ENCODE measurements around the gene AMN1.
"Not testable (repeated sequence)": the region's sequence is repeated elsewhere in the genome, so short reads cannot be mapped to it uniquely, and the experiment has no call there.

Gene AMN1

DNA sequence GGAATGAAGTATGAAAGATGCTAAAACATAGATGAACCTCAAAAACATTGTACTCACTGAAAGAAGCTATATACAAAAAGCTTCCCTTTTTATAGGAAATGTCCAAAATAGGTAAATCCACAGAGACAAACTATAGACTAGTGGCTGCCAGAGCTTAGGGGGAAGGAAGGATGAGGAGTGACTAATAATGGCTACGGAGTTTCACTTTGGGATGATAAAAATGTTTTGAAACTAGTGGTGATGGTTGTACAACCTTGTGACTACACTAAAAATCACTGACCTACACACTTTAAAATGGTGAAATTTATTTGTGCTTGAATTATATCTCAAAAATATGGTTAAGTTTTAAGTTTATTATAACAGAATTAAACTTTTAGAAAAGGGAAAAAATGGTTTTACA, 37.1 kb upstream of the AMN1 start:
- TF ChIP-seq, protein P1, sequence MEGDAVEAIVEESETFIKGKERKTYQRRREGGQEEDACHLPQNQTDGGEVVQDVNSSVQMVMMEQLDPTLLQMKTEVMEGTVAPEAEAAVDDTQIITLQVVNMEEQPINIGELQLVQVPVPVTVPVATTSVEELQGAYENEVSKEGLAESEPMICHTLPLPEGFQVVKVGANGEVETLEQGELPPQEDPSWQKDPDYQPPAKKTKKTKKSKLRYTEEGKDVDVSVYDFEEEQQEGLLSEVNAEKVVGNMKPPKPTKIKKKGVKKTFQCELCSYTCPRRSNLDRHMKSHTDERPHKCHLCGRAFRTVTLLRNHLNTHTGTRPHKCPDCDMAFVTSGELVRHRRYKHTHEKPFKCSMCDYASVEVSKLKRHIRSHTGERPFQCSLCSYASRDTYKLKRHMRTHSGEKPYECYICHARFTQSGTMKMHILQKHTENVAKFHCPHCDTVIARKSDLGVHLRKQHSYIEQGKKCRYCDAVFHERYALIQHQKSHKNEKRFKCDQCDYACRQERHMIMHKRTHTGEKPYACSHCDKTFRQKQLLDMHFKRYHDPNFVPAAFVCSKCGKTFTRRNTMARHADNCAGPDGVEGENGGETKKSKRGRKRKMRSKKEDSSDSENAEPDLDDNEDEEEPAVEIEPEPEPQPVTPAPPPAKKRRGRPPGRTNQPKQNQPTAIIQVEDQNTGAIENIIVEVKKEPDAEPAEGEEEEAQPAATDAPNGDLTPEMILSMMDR (IDR thresholded peaks at IDR 0.05; ENCODE audit: low read depth, low read length, missing control alignments): no peak
- no peak overlapping the region for H3K4me3 ChIP-seq (ENCODE audit: low read depth, low read length)
- in situ Hi-C loops (cut with HindIII; ENCODE audit: low sequenced_read_pairs): no loop called here
- DNase-seq (ENCODE audit: low read depth): no peak

DNA sequence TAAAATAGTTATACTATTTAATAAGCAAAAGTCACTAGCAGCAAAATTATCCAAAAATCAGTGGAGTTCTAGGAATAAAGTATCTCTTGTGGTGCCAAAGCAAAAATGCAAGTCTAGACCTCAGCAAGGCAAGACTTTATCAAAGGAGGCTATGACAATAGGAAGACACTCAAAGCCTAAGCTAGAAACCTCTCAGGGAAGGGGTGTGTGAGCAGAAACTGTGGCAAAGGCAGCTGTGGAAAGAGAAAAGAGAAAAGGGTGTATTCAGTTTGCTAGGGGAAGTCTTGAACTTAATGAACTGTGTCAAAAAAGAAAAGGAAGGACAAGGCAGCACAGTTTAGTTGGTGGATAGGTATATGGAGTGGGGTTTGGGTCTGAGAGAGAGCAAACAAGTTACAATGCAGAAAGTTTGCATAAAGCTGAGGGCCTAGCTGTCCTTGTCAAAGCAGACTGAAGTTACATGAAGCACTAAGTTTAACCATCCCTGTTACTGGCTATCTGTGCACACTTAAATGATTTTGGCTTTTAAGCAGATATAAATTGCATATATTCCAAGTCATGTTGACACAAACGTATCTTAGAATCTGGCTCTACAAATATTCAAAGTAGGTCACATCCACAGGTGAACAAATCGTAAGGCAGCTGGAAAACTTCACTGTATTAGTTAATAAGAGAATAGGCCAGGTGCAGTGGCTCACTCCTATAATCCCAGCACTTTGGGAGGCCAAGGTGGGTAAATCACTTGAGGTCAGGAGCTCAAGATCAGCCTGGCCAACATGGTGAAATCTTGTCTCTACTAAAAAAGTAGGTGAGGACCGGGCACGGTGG, 31.0 kb upstream of the AMN1 start:
- no peak overlapping the region for H3K4me3 ChIP-seq (ENCODE audit: low read depth, low read length)
- TF ChIP-seq, protein P1 (IDR thresholded peaks at IDR 0.05; ENCODE audit: low read depth, low read length, missing control alignments): no peak
- in situ Hi-C loops (cut with HindIII; ENCODE audit: low sequenced_read_pairs): no loop called here
- no peak for DNase-seq (ENCODE audit: low read depth)

DNA sequence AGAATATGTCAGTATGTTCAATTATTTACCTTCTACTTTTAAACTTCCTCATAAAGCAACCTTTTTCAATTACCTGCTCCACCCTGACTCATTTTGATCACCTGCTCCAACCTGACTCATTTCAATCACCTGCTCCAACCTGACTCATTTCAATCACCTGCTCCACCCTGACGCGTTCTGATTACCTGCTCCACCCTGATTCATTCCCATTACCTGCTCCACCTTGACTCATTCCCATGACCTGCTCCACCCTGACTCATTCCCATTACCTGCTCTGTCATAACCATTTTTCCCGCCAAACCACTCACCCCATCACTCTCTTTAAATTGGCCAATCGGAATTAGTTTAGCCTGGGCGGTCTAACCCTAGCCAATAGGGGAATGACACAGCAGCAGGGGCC, 29.5 kb upstream of the AMN1 start:
- H3K4me3 ChIP-seq (ENCODE audit: low read depth, low read length); DNase-seq (ENCODE audit: low read depth); in situ Hi-C loops (cut with HindIII; ENCODE audit: low sequenced_read_pairs): not testable (repeated sequence)

DNA sequence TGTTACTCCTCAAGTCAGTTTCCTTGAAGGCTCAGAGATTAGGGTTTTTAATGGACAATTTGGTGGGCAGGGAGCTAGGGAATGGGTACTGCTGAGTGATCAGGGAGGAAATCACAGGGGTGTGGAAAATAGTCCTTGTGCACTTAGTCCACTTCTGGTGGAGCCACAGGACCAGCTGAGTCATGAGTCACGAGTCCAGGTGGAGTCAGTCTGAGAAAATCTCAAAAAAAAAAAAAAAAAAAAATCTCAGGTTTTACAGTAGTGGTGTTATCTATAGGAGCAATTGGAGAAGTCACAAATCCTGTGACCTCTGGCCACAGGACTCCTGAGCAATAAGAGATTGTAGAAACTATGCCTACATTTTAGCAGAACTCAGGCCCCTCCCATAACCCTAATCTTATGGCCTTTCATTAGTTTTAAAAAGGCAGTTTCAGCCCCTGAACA, 28.2 kb upstream of the AMN1 start:
- no peak overlapping the region for H3K4me3 ChIP-seq (ENCODE audit: low read depth, low read length)
- no peak for DNase-seq (ENCODE audit: low read depth)
- in situ Hi-C loops (cut with HindIII; ENCODE audit: low sequenced_read_pairs): no loop called here
- TF ChIP-seq, protein P1 (IDR thresholded peaks at IDR 0.05; ENCODE audit: low read depth, low read length, missing control alignments): no peak

DNA sequence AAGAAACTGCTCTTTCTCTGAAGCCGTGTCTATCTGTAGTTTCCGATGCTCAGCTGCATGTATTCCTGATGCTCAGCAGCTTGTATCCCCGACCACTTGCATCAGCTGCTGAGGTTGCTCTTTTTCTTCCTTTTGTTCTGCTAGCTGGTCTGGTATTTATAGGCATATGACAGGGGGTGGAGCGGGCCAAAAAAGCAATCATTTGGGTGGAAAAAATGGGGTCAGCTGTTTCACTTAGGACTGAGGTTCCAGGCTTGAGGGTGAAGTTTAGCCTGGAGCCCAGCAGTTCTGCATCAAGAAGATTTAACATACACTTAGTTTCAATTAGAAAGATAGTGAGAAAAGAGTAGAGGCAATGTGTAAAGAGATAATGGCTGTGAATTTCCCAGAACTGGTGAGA, 23.6 kb upstream of the AMN1 start:
- in situ Hi-C loops (cut with HindIII; ENCODE audit: low sequenced_read_pairs): no loop called here
- TF ChIP-seq, protein P1 (IDR thresholded peaks at IDR 0.05; ENCODE audit: low read depth, low read length, missing control alignments): no peak
- H3K4me3 ChIP-seq (ENCODE audit: low read depth, low read length): no peak overlapping the region
- no peak for DNase-seq (ENCODE audit: low read depth)

DNA sequence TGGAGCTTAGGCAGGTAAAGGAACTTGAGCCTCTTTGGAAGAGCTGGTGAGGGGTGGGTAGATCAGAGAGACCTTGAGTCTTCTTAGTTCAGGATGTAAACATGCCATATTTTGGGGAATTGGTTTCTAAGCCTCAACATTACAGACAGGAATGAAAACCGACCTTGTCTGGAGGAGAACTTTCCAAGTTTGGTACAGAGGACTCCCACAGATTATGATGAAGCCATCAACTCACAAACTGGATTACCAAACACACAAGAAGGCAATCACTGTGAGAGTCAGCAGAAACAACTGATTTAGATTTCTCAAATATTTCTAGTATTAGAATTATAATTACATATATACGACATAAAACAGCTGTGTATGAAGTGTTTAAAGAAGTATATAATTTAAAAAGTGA, 22.3 kb upstream of the AMN1 start:
- in situ Hi-C loops (cut with HindIII; ENCODE audit: low sequenced_read_pairs): no loop called here
- no peak for DNase-seq (ENCODE audit: low read depth)
- TF ChIP-seq, protein P1 (IDR thresholded peaks at IDR 0.05; ENCODE audit: low read depth, low read length, missing control alignments): no peak
- no peak overlapping the region for H3K4me3 ChIP-seq (ENCODE audit: low read depth, low read length)

DNA sequence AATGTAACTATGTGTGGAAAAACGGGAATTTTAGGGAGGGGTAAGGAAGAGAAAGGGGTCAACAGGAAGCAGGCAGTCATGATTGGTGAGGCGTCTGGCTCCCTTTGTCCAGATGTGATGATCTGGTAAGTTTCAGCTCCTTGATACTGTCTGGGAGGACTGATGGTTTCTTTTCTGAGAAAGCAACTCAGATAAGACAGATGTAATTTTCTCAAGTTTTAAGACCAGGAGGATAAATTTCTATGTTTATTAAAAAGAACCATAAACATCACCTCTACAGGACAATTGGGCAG, 21.9 kb upstream of the AMN1 start:
- in situ Hi-C loops (cut with HindIII; ENCODE audit: low sequenced_read_pairs): no loop called here
- H3K4me3 ChIP-seq (ENCODE audit: low read depth, low read length): no peak overlapping the region
- no peak for DNase-seq (ENCODE audit: low read depth)
- TF ChIP-seq, protein P1 (IDR thresholded peaks at IDR 0.05; ENCODE audit: low read depth, low read length, missing control alignments): no peak
